Stimulated activated naive CD8-positive, alpha-beta T cell treated with anti-CD3 and anti-CD28 coated beads, Interleukin-15, amount 100 ng/mL, for 72 hours (primary cell): ENCODE measurements around the gene LRRC8D.

Experiments used
- ATAC-seq: fragments of 150-1000 bp; cut with Tn5 transposase; 2 replicates; pipeline ENCODE4 v1.10.0; 2021; ENCODE audit warnings: mild to moderate bottlenecking, moderate library complexity
- DNase-seq, 2 donors: peaks; one replicate each; pipeline ENCODE4 v3.0.0; 2021 to 2022
- H3K27ac Mint-ChIP-seq, 2 donors: one replicate each; pipeline ENCODE4 v1.8.0; 2022; ENCODE audit warnings: mild to moderate bottlenecking in 2 of 2, mixed read lengths in 2 of 2, moderate library complexity in 2 of 2
- H3K27me3 Mint-ChIP-seq: one replicate; pipeline ENCODE4 v1.8.0; 2022; ENCODE audit warnings: mixed read lengths
- H3K4me1 Mint-ChIP-seq: one replicate; pipeline ENCODE4 v1.8.0; 2022; ENCODE audit warnings: mild to moderate bottlenecking, mixed read lengths
- H3K4me3 Mint-ChIP-seq, 2 donors: one replicate each; pipeline ENCODE4 v1.8.0; 2022; ENCODE audit warnings: mild to moderate bottlenecking in 2 of 2, mixed read lengths in 2 of 2, moderate library complexity in 1 of 2
- H3K9me3 Mint-ChIP-seq, 2 donors: one replicate each; pipeline ENCODE4 v1.8.0; 2022; ENCODE audit warnings: mixed read lengths in 2 of 2

The LRRC8D gene

GRCh38 chr1:89800022-89800655 lies 20.7 kb upstream of the LRRC8D start:
- ATAC-seq (peak; percentile 33), DNase-seq (no peak)
- Mint-ChIP-seq H3K27ac (peak overlapping the region in 1 of 2 donors; percentile 5), H3K4me3 (no peak overlapping the region), H3K9me3 (no peaks in the 10 kb centered on the region), H3K27me3 (no peaks in the 10 kb centered on the region), H3K4me1 (peaks cover 19% of the 10 kb centered on the region)

GRCh38 chr1:89800718-89801117 lies 20.1 kb upstream of the LRRC8D start:
- no peak for ATAC-seq
- DNase-seq = no peak
- Mint-ChIP-seq H3K9me3 (no peaks in the 10 kb centered on the region), H3K4me3 (no peak overlapping the region), H3K27ac (no peak overlapping the region), H3K4me1 (peaks cover 19% of the 10 kb centered on the region), H3K27me3 (no peaks in the 10 kb centered on the region)

GRCh38 chr1:89802051-89802450 lies 18.8 kb upstream of the LRRC8D start:
- Mint-ChIP-seq H3K4me3 (no peak overlapping the region), H3K4me1 (peaks cover 19% of the 10 kb centered on the region), H3K9me3 (no peaks in the 10 kb centered on the region), H3K27ac (peak overlapping the region in 1 of 2 donors; percentile 68), H3K27me3 (no peaks in the 10 kb centered on the region)
- ATAC-seq (no peak), DNase-seq (no peak)

- H3K27ac Mint-ChIP-seq = no peak overlapping the region
- H3K9me3 Mint-ChIP-seq = no peaks in the 10 kb centered on the region
- ATAC-seq = no peak
- H3K4me1 Mint-ChIP-seq = peaks cover 19% of the 10 kb centered on the region
- no peak overlapping the region for H3K4me3 Mint-ChIP-seq
- H3K27me3 Mint-ChIP-seq = no peaks in the 10 kb centered on the region
- DNase-seq = no peak
These were observed 18.0 kb upstream of the LRRC8D start for GRCh38 chr1:89802841-89803240.

- Mint-ChIP-seq H3K4me1 (peaks cover 7% of the 10 kb centered on the region), H3K4me3 (no peak overlapping the region), H3K27me3 (peaks cover 6% of the 10 kb centered on the region), H3K9me3 (no peaks in the 10 kb centered on the region), H3K27ac (no peak overlapping the region)
- ATAC-seq = peak; percentile 91
- DNase-seq = peak; percentile 76 to 81
These were observed 16.1 kb upstream of the LRRC8D start for GRCh38 chr1:89804642-89805237.

GRCh38 chr1:89806616-89807015 lies 14.2 kb upstream of the LRRC8D start:
- no peak for ATAC-seq
- no peak overlapping the region for H3K4me3 Mint-ChIP-seq
- no peaks in the 10 kb centered on the region for H3K4me1 Mint-ChIP-seq

GRCh38 chr1:89807503-89807902 lies 13.3 kb upstream of the LRRC8D start:
- Mint-ChIP-seq H3K9me3 (no peaks in the 10 kb centered on the region), H3K27me3 (peaks cover 11% of the 10 kb centered on the region), H3K4me1 (no peaks in the 10 kb centered on the region), H3K4me3 (no peak overlapping the region), H3K27ac (no peak overlapping the region)
- DNase-seq (no peak), ATAC-seq (no peak)

More at GRCh38 chr1:89806616-89807015, 14.2 kb upstream of the LRRC8D start:
- Mint-ChIP-seq H3K27ac (no peak overlapping the region), H3K27me3 (peaks cover 11% of the 10 kb centered on the region), H3K9me3 (no peaks in the 10 kb centered on the region)
- DNase-seq = no peak

- ATAC-seq = no peak
- DNase-seq = no peak
- Mint-ChIP-seq H3K27ac (no peak overlapping the region), H3K4me3 (no peak overlapping the region), H3K9me3 (no peaks in the 10 kb centered on the region), H3K4me1 (no peaks in the 10 kb centered on the region), H3K27me3 (peaks cover 11% of the 10 kb centered on the region)
These were observed 12.8 kb upstream of the LRRC8D start for GRCh38 chr1:89807983-89808382.

- no peak overlapping the region for H3K4me3 Mint-ChIP-seq
- DNase-seq (no peak), ATAC-seq (no peak)
- no peaks in the 10 kb centered on the region for H3K9me3 Mint-ChIP-seq
- peaks cover 11% of the 10 kb centered on the region for H3K27me3 Mint-ChIP-seq
- no peaks in the 10 kb centered on the region for H3K4me1 Mint-ChIP-seq
- H3K27ac Mint-ChIP-seq = no peak overlapping the region
These were observed 12.3 kb upstream of the LRRC8D start for GRCh38 chr1:89808441-89809117.

- peaks cover 13% of the 10 kb centered on the region for H3K27me3 Mint-ChIP-seq
- no peak overlapping the region for H3K27ac Mint-ChIP-seq
- ATAC-seq (no peak), DNase-seq (no peak)
- peaks cover 2% of the 10 kb centered on the region for H3K4me1 Mint-ChIP-seq
- H3K9me3 Mint-ChIP-seq = no peaks in the 10 kb centered on the region
- no peak overlapping the region for H3K4me3 Mint-ChIP-seq
These were observed 11.3 kb upstream of the LRRC8D start for GRCh38 chr1:89809556-89809955.

- DNase-seq (no peak), ATAC-seq (no peak)
- H3K27ac Mint-ChIP-seq = peak overlapping the region in 1 of 2 donors; percentile 14
- H3K4me3 Mint-ChIP-seq = no peak overlapping the region
- H3K27me3 Mint-ChIP-seq = peaks cover 19% of the 10 kb centered on the region
- no peaks in the 10 kb centered on the region for H3K9me3 Mint-ChIP-seq
- peaks cover 8% of the 10 kb centered on the region for H3K4me1 Mint-ChIP-seq
These were observed 10.5 kb upstream of the LRRC8D start for GRCh38 chr1:89810302-89810701.

GRCh38 chr1:89810880-89811279 lies 10.0 kb upstream of the LRRC8D start:
- ATAC-seq = no peak
- no peaks in the 10 kb centered on the region for H3K9me3 Mint-ChIP-seq
- no peak overlapping the region for H3K4me3 Mint-ChIP-seq
- peaks cover 14% of the 10 kb centered on the region for H3K4me1 Mint-ChIP-seq
- H3K27ac Mint-ChIP-seq = no peak overlapping the region
- no peak for DNase-seq
- H3K27me3 Mint-ChIP-seq = peaks cover 19% of the 10 kb centered on the region

- H3K27ac Mint-ChIP-seq = no peak overlapping the region
- peaks cover 19% of the 10 kb centered on the region for H3K27me3 Mint-ChIP-seq
- H3K9me3 Mint-ChIP-seq = no peaks in the 10 kb centered on the region
- H3K4me1 Mint-ChIP-seq = peaks cover 17% of the 10 kb centered on the region
- no peak for DNase-seq
- no peak for ATAC-seq
- H3K4me3 Mint-ChIP-seq = no peak overlapping the region
These were observed 7.8 kb upstream of the LRRC8D start for GRCh38 chr1:89812992-89813391.

GRCh38 chr1:89815040-89815439 lies 5.8 kb upstream of the LRRC8D start:
- ATAC-seq (no peak), DNase-seq (no peak)
- H3K4me1 Mint-ChIP-seq = peaks cover 31% of the 10 kb centered on the region
- H3K27me3 Mint-ChIP-seq = peaks cover 10% of the 10 kb centered on the region
- no peak overlapping the region for H3K27ac Mint-ChIP-seq
- H3K4me3 Mint-ChIP-seq = no peak overlapping the region
- no peaks in the 10 kb centered on the region for H3K9me3 Mint-ChIP-seq

GRCh38 chr1:89815611-89816010 lies 5.2 kb upstream of the LRRC8D start:
- DNase-seq = no peak
- no peaks in the 10 kb centered on the region for H3K9me3 Mint-ChIP-seq
- peaks cover 8% of the 10 kb centered on the region for H3K27me3 Mint-ChIP-seq
- no peak overlapping the region for H3K4me3 Mint-ChIP-seq
- ATAC-seq = no peak
- no peak overlapping the region for H3K27ac Mint-ChIP-seq
- peaks cover 37% of the 10 kb centered on the region for H3K4me1 Mint-ChIP-seq

GRCh38 chr1:89816366-89816765 lies 4.5 kb upstream of the LRRC8D start:
- peaks cover 8% of the 10 kb centered on the region for H3K27me3 Mint-ChIP-seq
- H3K9me3 Mint-ChIP-seq = no peaks in the 10 kb centered on the region
- H3K27ac Mint-ChIP-seq = no peak overlapping the region
- H3K4me3 Mint-ChIP-seq = no peak overlapping the region
- ATAC-seq = no peak
- no peak for DNase-seq
- H3K4me1 Mint-ChIP-seq = peaks cover 38% of the 10 kb centered on the region
